Amniotic epithelial cell (primary cell): Measurements from ENCODE around the gene APOD.
"Not testable (repeated sequence)": the region's sequence is repeated elsewhere in the genome, so short reads cannot be mapped to it uniquely, and the experiment has no call there.

ENCODE experiments used
- DNase-seq: peaks from one replicate; pipeline ENCODE4 v3.0.0-alpha.2; 2010; ENCODE audit warnings: low read depth

The APOD gene

DNA sequence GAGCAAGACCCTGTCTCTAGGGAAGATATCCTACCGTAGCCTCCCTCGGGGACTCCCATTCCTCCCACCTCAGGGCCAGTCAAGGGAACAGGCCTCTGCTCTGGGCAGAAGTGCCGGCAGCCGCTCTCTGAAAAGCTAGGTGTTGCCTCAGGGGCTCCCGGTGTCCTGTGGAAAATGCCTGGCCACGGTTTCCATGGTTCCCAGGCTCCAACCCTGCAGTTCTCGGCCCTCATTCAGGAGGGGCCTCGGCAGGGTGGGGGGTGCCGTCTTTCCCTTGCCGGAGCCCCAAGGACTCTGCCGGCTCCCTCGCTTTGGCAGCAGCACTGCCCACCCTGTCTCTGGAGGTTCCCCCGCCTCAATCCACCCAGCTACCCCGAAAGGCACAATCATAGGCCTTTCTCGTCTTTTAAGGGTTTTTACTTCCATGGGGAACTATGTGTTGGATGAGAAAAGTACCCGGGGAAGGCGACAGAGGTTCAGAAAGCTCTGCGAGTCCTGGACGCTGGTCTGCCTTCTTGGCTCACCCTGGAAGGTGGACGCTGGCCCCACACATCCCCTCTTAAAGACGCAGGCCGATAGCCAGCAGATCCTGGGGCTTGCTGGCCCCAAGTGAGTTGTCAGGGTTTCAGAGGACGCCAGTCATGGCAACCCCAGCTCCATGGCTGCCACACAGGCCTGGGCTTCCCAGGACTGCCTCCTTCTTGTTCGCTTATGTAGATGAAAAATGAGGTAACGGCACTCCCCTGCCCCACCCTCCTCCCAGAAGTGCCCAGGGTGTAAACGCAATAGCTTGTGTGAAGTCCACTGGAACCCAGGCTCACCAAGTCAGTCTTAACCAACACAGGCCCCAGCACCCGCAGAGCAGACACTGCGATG lies 34.3 kb upstream of the APOD start:
- not testable (repeated sequence) for DNase-seq

GRCh38 chr3:195617134-195617533 lies 33.4 kb upstream of the APOD start:
- DNase-seq: not testable (repeated sequence)

- no peak for DNase-seq
Observed at GRCh38 chr3:195616681-195617080, 32.9 kb upstream of the APOD start.

GRCh38 chr3:195615952-195616537 lies 32.3 kb upstream of the APOD start:
- not testable (repeated sequence) for DNase-seq

- not testable (repeated sequence) for DNase-seq
Observed at GRCh38 chr3:195614672-195615504, 31.1 kb upstream of the APOD start.

DNA sequence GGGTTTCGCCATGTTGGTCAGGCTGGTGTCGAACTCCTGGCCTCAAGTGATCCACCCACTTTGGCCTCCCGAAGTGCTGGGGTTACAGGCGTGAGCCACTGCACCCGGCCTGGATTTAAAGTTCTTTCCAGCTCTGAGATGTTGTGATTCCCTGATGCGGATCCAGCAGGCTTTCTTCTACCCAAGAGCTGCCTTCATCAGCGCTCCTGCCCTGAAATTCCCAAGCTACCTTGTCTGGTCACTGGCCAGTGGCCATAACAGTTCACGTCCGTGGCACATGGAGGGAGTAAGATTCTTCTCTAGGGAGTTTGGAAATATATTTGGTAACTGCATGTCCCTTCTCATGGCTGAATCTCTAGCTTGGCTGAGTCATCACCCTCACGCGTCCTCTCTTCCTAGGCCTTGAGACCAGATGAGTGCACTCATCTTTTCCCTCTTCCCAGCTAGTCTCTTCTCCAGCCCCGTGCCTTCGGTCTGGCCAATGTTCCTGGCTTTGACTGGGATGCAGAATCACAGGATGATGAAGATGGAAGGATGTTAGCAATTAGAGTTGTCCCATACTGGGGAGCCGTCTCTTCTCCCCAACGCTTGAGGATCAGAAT lies 29.8 kb upstream of the APOD start:
- DNase-seq: peak; percentile 11

DNA sequence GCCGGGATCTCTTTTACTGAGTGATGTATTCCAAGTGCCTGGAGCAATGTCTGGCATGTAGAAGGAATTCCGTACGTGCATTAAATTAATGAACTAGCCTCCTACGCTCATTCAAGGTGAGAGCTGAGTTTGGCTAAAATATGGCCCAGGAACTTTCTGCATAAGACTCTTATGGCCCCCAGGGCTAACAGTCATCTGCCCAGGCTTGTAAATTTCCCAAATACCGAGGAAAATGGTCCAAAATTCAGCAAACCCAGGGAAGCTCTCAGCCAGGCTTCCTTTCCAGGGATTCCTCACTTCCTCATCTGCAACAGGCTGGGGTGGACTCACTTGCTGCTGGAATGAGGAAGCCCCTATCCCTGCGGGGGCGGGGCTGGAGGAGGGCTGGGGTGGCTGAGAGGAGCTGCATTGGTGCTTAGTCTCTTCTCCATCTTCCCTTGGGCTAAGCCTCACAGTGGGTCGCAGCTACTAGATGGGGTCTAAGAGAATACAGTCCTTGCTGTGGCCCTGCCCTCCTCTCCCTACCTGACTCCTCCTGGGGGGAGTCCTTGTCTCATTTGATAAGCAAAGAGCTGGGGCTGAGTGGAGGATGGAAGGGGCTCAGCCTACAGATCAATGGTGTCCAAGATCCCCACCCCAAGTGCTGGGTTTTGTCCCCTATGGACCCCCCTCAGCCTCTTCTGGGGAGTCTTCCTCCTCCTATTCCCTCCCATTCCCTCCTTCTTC lies 28.5 kb upstream of the APOD start:
- peak; percentile 34 for DNase-seq

GRCh38 chr3:195609229-195609628 lies 25.5 kb upstream of the APOD start:
- no peak for DNase-seq

GRCh38 chr3:195601785-195602184 lies 18.0 kb upstream of the APOD start:
- not testable (repeated sequence) for DNase-seq

- no peak for DNase-seq
Observed at GRCh38 chr3:195601382-195601781, 17.6 kb upstream of the APOD start.

- DNase-seq: not testable (repeated sequence)
Observed at GRCh38 chr3:195599926-195600325, 16.2 kb upstream of the APOD start.

DNA sequence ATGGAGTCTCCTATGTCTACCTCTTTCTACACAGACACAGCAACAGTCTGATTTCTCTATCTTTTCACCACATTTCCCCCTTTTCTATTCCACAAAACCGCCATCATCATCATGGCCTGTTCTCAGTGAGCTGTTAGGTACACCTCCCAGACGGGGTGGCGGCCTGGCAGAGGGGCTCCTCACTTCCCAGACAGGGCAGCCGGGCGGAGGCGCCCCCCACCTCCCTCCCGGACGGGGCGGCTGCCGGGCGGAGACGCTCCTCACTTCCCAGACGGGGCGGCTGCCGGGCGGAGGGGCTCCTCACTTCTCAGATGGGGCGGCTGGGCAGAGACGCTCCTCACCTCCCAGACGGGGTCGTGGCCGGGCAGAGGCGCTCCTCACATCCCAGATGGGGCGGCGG lies 15.8 kb upstream of the APOD start:
- not testable (repeated sequence) for DNase-seq

DNA sequence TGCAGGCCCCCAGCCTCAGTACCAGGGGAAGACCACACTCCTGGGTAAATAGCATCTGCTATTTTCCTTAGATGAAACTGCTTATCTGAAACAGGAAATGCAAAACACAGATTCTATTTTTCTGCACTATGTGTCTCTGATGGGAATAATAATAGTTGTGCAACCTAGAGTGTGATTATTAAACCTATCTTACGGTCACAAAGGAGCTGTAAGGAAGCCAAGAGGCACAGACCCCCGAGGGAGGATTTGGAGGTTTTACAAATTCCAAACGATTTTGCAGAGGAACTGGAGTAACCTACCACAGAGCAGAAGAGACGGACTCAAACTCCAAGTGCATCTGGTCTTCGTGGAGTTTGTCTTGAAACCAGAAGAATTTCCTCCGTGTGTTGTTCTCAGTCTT lies 14.1 kb upstream of the APOD start:
- no peak for DNase-seq

- DNase-seq: no peak
Observed at GRCh38 chr3:195597229-195597628, 13.5 kb upstream of the APOD start.

GRCh38 chr3:195596765-195597171 lies 13.0 kb upstream of the APOD start:
- DNase-seq: no peak

GRCh38 chr3:195595785-195596531 lies 12.2 kb upstream of the APOD start:
- no peak for DNase-seq

DNA sequence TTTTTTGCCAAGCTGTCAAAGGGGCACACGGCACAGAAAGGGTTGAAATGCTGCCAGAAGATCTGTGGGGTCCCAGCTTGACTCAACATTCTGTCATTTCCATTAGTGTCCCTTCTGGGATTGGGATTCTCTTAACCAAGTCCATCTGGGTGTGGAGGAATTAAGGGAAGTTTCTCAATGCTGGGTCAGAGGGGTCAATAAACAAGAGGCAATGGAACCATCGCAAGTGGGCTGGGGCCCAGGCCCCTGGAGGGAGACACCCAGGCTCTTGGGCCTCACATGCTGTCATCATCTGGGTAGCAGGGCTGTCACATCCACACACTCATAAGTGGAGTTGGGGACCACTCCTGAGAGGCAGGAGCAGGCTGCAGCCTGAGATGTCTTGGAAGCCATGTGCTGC lies 8.1 kb upstream of the APOD start:
- no peak for DNase-seq

GRCh38 chr3:195591220-195591619 lies 7.5 kb upstream of the APOD start:
- no peak for DNase-seq

DNA sequence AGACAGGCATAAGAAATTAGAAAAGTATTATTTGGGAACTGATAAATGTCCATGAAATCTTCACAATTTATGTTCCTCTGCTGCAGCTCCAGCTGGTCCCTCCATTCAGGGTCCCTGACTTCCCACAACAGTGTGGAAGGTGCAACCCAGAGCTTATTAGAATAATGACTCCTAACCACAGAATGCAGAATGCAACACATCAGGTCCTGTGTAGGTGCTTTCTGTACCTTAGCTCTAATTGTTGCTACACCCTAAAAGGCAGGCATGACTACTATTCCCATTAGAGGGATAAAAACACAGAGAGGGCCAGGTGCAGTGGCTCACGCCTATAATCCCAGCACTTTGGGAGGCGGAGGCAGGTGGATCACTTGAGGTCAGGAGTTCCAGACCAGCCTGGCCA lies 6.6 kb upstream of the APOD start:
- DNase-seq: not testable (repeated sequence)

GRCh38 chr3:195589796-195590195 lies 6.1 kb upstream of the APOD start:
- peak; percentile 14 for DNase-seq

GRCh38 chr3:195587824-195588223 lies 4.1 kb upstream of the APOD start:
- DNase-seq: no peak
